HG03521 (cell line): ENCODE measurements around the gene EPN2.

ENCODE experiments used
- ATAC-seq: cut with Tn5 transposase; IDR thresholded peaks from one replicate; pipeline ENCODE4 v1.9.1; 2021; ENCODE audit warnings: mild to moderate bottlenecking, moderate library complexity; ENCODE audit not compliant: unreplicated experiment

Gene EPN2

DNA sequence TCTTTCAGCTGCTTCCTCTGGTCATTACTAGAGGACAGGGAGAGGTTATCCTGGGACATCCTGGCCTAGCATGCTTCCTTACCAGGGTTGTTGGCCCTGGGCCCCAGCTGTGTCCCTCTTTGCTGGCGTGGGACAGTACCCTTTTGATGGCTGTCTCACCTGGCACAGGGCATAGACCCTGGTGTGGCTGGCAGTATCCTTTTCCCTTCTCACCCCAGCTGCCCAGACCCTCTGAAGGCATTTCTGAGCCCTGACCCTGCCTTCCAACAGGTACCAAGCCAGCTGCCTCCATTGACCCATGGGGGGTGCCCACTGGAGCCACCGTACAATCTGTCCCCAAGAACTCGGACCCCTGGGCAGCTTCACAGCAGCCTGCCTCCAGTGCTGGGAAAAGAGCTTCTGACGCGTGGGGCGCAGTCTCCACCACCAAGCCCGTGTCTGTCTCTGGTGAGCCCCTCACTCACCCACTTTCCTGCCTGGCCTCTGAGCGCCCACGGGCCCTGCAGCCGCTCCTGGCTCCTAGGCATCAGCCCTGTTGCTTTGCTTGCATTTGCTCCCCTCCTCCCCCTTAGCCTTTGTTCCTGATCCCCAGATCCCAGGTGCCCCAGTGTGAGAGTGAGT lies 91.4 kb downstream of the EPN2 start:
- no peak for ATAC-seq

DNA sequence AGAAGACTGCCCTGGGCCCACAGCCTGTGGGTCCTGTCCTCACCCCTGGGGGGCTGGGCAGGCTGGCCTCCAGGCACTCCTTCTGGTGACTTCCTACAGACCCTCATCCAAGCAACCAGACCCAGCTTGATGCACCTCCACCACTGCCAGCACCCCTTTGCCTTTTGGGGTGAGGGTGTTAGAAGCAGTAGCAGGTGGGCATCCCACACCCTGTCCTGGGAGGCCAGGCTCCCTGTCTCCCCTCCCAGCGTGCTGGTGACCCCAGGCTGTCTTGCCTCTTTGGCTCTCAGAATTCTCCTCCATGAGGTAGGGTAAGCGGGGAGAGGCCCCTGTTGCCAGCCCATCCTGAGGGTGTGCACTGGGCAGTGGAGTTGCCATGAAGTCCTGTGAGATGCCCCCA lies 92.0 kb downstream of the EPN2 start:
- no peak for ATAC-seq

DNA sequence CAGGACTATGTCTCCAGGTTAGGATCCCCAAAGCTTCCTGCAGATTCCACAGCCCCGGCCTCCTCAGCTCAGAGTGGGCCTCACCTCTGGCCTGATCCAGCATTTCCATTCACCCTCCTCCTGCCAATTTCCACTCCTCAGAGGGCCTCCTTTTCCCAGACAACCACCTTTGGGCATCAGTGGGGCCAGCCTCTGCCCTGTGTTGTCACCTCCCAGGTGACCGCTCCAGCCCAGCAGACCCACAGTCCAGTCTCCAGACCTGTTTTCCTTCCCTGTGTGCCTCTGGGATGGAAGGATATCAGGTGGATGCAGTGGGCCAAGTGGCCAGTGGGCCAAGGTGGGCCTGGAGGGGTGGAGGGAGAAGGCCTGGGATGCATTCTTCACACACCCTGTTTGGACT lies 92.7 kb downstream of the EPN2 start:
- ATAC-seq = no peak

- no peak for ATAC-seq
Observed at GRCh38 chr17:19330271-19330670, 93.1 kb downstream of the EPN2 start.

DNA sequence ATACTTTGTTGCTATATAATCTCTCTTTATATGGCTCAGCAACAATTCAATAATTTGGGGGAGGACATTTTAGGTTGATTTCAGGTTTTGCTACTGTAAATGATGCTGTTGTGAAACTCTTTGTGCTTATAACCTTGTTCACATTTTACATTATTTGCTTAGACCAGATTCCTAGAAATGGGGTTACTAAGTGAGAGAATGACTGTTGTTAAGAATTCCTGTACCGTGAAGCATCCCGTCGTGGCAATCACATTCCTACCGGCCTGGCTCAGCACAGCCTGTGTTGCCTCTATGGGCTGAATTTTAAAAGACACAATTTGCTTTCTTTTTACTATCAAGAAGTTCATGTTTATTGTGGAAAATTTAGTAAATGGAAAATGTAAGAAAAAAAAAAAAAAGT lies 94.0 kb downstream of the EPN2 start:
- ATAC-seq = no peak

DNA sequence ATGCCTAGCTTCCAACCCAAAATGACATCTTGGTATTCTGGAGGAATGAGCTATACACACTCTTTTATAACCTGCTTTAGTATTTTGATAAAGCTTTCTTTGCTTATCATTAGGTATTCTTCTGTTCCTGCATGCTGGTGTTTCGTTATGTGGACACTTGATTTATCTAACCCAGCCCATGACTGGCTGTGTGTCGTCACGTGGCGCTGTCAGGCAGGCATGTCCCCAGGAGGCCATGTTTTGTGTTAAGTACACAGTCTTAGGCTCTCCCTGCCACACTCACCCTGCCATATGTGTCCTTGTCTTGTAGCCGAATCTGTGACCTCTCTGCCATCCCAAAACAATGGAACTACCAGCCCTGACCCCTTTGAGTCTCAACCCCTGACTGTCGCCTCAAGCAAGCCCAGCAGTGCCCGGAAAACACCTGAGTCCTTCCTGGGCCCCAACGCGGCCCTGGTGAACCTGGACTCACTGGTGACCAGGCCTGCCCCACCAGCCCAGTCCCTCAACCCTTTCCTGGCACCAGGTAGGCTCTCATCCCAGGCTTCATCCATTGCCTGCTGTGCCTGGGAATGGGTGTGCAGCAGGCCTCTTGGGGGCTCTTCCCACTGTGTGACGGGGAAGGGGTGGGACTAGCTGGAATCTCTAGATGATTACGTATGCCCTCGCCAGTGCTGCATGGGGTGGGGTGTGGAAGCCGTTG lies 94.5 kb downstream of the EPN2 start:
- ATAC-seq = no peak

DNA sequence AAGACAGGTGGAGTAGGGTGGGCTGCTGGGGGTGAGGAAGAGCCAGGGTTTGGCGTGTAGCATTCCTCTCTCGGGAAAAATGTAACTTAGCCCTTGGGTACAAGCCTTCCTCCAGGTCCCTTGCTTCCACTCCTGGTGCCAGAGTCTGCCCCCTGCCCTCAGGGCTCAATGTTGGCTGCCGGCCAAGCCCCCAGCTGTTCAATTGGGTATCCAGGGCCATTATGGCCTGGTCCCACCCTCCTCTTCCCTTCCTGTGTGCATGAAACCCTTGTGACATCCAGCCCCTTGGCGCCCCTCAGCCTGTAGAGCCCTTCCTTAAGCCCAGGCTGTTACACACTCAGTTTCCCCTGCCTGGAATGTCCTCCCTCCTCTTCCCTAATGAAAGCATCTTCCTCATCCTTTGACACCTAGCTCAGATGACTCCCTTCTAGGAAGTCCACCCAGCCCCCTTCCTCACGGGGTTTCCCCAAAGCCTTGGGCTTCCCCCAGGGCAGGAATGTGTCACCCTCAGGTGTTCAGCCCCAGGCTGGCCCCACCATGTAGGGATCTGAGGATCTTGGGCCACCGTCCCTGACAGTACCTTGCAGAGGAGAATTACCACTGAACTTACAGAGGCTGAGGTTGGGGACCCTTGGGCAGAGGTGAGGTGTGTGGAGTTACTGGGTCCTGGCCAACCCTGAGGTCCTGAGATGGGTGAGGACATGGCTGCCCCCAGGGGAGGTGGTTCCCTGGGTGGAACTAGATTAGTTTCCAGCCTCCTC lies 95.4 kb downstream of the EPN2 start:
- ATAC-seq = no peak

GRCh38 chr17:19333132-19333440 lies 95.9 kb downstream of the EPN2 start:
- ATAC-seq = no peak

- ATAC-seq = no peak
Observed at GRCh38 chr17:19333736-19334290, 96.6 kb downstream of the EPN2 start.

DNA sequence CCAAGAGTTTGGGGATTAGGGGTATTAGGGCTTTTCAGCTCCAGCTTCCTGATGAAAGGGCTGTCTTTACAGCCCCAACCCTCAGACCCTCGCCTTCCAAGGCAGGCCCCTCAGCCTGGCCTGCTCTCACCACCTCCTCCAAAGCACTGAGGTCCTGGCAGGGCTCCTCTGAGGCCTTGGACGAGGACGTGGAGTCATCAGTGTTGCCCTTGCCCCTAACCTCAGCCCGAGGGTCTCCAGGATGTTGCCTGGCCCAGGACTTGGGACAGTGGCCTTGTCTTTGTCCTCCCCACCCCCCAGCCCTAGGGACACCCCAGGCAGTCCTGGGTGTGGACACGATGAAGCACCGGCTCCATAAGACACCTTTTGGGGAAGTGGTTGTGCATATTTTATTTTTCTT lies 97.2 kb downstream of the EPN2 start:
- no peak for ATAC-seq

DNA sequence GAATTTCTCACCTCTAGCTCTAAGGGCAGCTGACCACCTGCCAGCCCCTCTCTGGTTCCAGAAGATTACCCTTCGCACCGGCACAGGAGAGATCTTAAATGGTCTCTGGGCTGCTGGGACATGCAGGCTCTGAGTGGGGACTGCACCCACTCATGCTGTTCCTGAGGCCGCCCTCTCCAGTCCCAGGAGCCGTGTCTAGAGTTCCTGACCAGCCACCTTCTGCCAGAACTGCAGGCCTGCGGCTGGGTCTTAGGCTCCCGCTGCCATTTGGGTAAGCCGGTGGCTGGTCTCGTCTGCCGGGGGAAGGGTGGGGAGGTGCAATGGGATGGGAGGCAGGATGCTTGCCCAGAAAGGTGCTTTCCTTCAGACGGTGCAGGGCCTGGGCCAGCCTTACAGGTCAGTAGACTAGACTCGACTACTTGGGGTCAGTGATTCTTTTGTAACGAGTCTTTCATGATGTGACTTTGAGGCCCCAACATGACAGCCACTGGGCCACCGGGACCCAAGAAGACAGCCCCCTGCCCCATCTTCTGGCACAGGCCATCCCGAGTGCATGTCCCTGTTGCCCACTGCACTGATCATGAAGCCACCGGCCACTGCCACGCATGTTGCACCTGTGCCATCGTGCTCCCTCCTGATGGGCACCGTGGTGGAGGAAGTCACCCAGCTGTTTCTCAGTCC lies 98.9 kb downstream of the EPN2 start:
- ATAC-seq = no peak

DNA sequence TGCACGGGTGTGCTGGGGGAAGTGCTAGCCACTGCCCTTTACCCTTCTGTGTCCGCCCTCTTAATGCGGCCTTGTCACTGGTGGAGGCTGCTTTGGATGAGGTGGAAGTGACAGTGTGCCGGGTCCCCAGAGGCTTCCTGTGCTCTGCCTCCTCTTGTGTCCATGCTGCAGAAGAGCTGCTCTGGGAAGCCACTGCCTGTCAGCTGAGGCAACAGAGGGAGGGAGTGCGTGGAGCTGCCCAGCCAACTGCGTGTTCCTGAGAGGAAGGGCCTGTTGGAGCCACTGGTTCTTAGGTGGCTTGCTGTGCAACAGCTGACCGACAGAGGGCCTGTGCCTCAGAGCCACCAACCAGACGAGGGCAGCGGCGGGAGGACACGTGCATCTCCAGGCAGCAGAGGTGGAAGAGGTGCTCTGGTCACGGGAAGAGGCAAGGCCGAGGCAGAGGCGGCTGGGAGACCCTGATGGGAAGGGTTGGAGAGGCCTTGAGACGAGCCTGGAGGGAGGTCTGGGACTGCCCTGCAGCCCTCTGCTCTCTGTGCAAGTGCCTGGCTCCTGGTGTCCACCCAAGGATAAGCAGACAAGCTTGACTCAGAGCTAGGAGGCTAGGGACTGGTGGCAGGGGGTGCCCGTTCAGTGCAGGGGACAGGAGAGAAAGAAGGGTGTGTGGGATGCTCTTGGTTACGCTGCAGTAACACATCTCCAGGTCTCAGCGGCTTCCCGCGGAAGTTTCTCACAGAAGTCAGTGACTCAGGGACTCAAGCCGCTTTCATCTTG lies 100.0 kb downstream of the EPN2 start:
- no peak for ATAC-seq

DNA sequence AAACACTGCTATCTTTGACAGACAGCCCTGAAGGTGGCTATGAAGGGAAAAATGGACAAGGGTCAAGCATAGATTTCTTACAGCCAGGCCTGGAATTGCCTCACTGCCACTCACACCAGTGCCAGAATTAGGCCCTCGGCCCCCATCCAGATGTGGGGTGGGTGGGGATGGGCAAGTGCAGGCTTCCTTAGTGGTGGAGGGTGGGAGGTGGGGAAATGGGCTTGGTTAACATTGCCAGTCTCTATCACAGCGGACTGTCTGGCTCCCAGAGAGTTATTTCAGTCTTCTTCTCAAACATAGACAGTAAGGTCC lies 100.5 kb downstream of the EPN2 start:
- no peak for ATAC-seq

- no peak for ATAC-seq
Observed at GRCh38 chr17:19338031-19338990, 101.1 kb downstream of the EPN2 start.

DNA sequence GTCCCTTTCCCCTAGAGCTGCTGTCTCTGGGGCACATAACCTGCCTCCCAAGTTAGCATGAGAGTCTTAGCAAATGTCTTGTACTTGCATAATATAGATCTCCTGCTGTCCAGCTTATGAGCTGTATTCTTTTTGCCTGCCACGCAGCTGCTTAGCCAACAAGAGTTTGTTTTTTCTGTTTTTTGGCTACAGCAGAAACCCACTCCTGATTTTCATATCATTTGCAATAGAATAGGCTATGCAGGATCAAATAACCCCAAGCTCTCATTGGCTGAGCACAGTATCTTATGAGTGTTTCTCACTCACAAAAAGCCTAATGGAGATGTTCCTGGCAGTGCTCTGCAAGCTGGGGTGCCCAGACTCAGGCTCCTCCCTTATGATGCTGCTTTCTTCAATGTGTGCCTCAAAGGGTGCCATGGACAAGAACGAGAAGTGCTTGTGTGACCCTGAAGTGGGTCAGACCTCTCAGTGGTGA lies 102.2 kb downstream of the EPN2 start:
- no peak for ATAC-seq

GRCh38 chr17:19341211-19341631 lies 104.1 kb downstream of the EPN2 start:
- ATAC-seq = no peak

GRCh38 chr17:19341641-19342610 lies 104.8 kb downstream of the EPN2 start:
- ATAC-seq = no peak

DNA sequence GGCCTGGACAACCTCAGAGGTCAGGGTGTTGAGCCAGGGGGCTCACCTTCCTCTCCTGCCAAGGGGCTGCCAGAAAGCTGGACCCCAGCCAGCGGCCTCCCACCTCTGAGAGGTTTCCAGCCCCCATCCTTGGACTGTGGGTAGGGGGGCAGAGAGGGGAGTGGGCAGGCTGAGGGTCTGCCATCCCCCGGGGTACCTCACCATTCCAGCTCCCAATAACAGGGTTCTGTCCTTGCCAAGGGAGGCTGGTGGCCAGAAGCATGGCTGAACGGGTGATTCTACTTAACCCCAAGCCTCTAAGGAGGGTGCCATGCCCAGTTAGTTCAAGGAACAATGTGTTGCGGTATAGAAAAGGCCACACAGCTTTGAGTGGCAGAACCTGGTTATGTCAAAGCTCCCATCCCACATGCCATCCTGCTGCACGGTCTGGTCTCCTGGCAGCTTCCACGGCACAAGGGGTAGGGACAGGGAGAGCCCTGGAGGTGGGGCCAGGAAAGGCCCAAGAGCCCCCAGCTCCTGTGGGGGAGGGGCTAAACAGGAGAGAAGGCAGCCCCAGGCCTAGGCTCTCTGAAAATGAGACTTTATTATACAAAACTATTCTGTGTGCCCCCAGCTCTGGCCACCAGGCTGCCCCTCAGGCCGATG lies 105.6 kb downstream of the EPN2 start:
- ATAC-seq = no peak
